Lung (tissue), 12 donors: ENCODE data around the gene THSD7B. TPM values are rescaled to one million over a fixed set of nuclear protein-coding genes. Genes with fewer than 3 reads are reported as not detected.

Experiments
- ATAC-seq: fragments of 200-7000 bp; cut with Tn5 transposase; one replicate; pipeline ENCODE4 v1.9.1; 2020; ENCODE audit warnings: moderate number of reproducible peaks; ENCODE audit not compliant: insufficient read depth, low FRiP score
- DNase-seq, 3 donors: peaks; one replicate each; pipeline ENCODE4 v3.0.0-alpha.2; 2013 to 2017
- H3K27ac ChIP-seq, 2 donors: one replicate each; pipeline ENCODE4 v1.5.1; 2013; ENCODE audit warnings: mild to moderate bottlenecking in 2 of 2, moderate library complexity in 2 of 2, control low read depth in 1 of 2, inconsistent platforms in 1 of 2, low read depth in 1 of 2, low read length in 1 of 2
- H3K27me3 ChIP-seq, 3 donors: one replicate each; pipeline ENCODE4 v1.5.1; 2013; ENCODE audit warnings: low read length in 2 of 3; ENCODE audit not compliant: control insufficient read depth in 3 of 3, insufficient read depth in 3 of 3
- H3K36me3 ChIP-seq, 4 donors: one replicate each; pipeline ENCODE4 v1.5.1; 2013; ENCODE audit warnings: low read length in 4 of 4, mild to moderate bottlenecking in 1 of 4, moderate library complexity in 1 of 4; ENCODE audit not compliant: control insufficient read depth in 4 of 4, insufficient read depth in 4 of 4
- H3K4me1 ChIP-seq, 5 donors: one replicate each; pipeline ENCODE4 v1.5.1; 2013; ENCODE audit warnings: low read length in 5 of 5, mild to moderate bottlenecking in 2 of 5, moderate library complexity in 1 of 5; ENCODE audit not compliant: control insufficient read depth in 5 of 5, insufficient read depth in 5 of 5
- H3K4me3 ChIP-seq: one replicate; pipeline ENCODE4 v1.5.1; 2013; ENCODE audit warnings: mild to moderate bottlenecking, control low read depth, moderate library complexity
- H3K9ac ChIP-seq, 2 donors: one replicate each; pipeline ENCODE4 v1.5.1; 2013; ENCODE audit warnings: low read length in 2 of 2, control low read depth in 1 of 2; ENCODE audit not compliant: insufficient read depth in 1 of 2
- H3K9me3 ChIP-seq, 4 donors: one replicate each; pipeline ENCODE4 v1.5.1; 2013; ENCODE audit warnings: low read length in 3 of 4, mild to moderate bottlenecking in 1 of 4, moderate library complexity in 1 of 4; ENCODE audit not compliant: control insufficient read depth in 4 of 4, insufficient read depth in 3 of 4
- CTCF ChIP-seq: IDR thresholded peaks from 2 replicates; pipeline ENCODE4 v1.5.1; 2012; ENCODE audit warnings: mild to moderate bottlenecking; ENCODE audit errors: control extremely low read depth, extremely low read depth
- WGBS, 2 donors: extraction: QIAGEN DNeasy Blood & Tissue Kit; methylation state at CpG; one replicate each; pipeline ENCODE4 v1.1.7; 2013; 5-methylcytosine and 5-hydroxymethylcytosine counted together
- polyA plus RNA-seq, 2 donors: library from polyadenylated mRNA; stranded (reverse); fragments of 200-250 nt; gene quantifications; one replicate each; pipeline ENCODE4 v1.2.1, GENCODE V29; 2013
- total RNA-seq, 2 donors: library from RNA; depleted of rRNA in 1 of 2; stranded (reverse); fragments of >200 nt in 1 of 2; gene quantifications; one replicate each; pipeline ENCODE4 v1.2.1, GENCODE V29; 2014 to 2021
- donor health status: control.
- donor health status: control.
- donor health status: Bipolar disorder and iron deficiency.
- donor health status: healthy.
- donor health status: DM: yes; HTN: yes; CAD: no.

THSD7B gene
- total and polyA plus RNA-seq, 4 donors, result 0.03 to 8.2 (median 0.14) TPM

GRCh38 chr2:137206069-137206468, 440.7 kb downstream of the THSD7B start:
- 86 to 91% methylated on average over 3 of the region's 3 CpGs for WGBS, 2 donors
- ATAC-seq (no peak), DNase-seq (no peak)

GRCh38 chr2:137207030-137207429, 441.7 kb downstream of the THSD7B start:
- ATAC-seq, result no peak
- 70% methylated on average over 1 of the region's 1 CpG for WGBS, 2 donors

More at GRCh38 chr2:137206069-137206468, 440.7 kb downstream of the THSD7B start:
- H3K9ac ChIP-seq, result no peak overlapping the region
- H3K36me3 ChIP-seq, result no peaks in the 10 kb centered on the region
- no peak overlapping the region for H3K4me3 ChIP-seq
- no peaks in the 10 kb centered on the region for H3K27me3 ChIP-seq
- no peaks in the 10 kb centered on the region for H3K4me1 ChIP-seq
- no peak for TF ChIP-seq CTCF
- no peak overlapping the region for H3K27ac ChIP-seq
- no peaks in the 10 kb centered on the region for H3K9me3 ChIP-seq

GRCh38 chr2:137208431-137208891, 443.1 kb downstream of the THSD7B start:
- DNase-seq (no peak), ATAC-seq (no peak)
- Histone ChIP-seq H3K9me3 (no peaks in the 10 kb centered on the region), H3K36me3 (no peaks in the 10 kb centered on the region), H3K4me1 (no peaks in the 10 kb centered on the region), H3K4me3 (no peak overlapping the region), H3K27me3 (no peaks in the 10 kb centered on the region), H3K27ac (no peak overlapping the region), H3K9ac (no peak overlapping the region)
- TF ChIP-seq CTCF, result no peak
- WGBS, 2 donors, result 75 to 77% methylated on average over 2 of the region's 2 CpGs

More at GRCh38 chr2:137207030-137207429, 441.7 kb downstream of the THSD7B start:
- no peak for TF ChIP-seq CTCF
- Histone ChIP-seq H3K9ac (no peak overlapping the region), H3K9me3 (no peaks in the 10 kb centered on the region), H3K4me3 (no peak overlapping the region), H3K4me1 (no peaks in the 10 kb centered on the region), H3K27ac (no peak overlapping the region), H3K27me3 (no peaks in the 10 kb centered on the region), H3K36me3 (no peaks in the 10 kb centered on the region)
- DNase-seq, result no peak

GRCh38 chr2:137210039-137210438, 444.7 kb downstream of the THSD7B start:
- Histone ChIP-seq H3K4me3 (no peak overlapping the region), H3K27me3 (no peaks in the 10 kb centered on the region), H3K27ac (no peak overlapping the region), H3K9me3 (no peaks in the 10 kb centered on the region), H3K36me3 (no peaks in the 10 kb centered on the region), H3K9ac (no peak overlapping the region), H3K4me1 (no peaks in the 10 kb centered on the region)
- TF ChIP-seq CTCF, result no peak
- DNase-seq, result no peak
- no peak for ATAC-seq
